HFFc6 (cell line): Measurements from ENCODE around the gene PHF24. TPM values are rescaled to one million over a fixed set of nuclear protein-coding genes. Genes with fewer than 3 reads are reported as not detected.

Experiments
- DNase-seq: peaks from one replicate; pipeline ENCODE4 v3.0.0-alpha.2; 2018
- H3K27ac Mint-ChIP-seq: 2 replicates; pipeline ENCODE4 v1.8.0; 2020; ENCODE audit warnings: mild to moderate bottlenecking, mixed read lengths
- H3K27me3 Mint-ChIP-seq: 2 replicates; pipeline ENCODE4 v1.8.0; 2021; ENCODE audit warnings: mild to moderate bottlenecking, moderate library complexity, mixed read lengths; ENCODE audit not compliant: insufficient read depth
- H3K36me3 Mint-ChIP-seq: 2 replicates; pipeline ENCODE4 v1.8.0; 2021; ENCODE audit warnings: low read depth, mixed read lengths
- H3K4me1 Mint-ChIP-seq: 2 replicates; pipeline ENCODE4 v1.8.0; 2020; ENCODE audit warnings: low read depth, mixed read lengths
- H3K4me3 Mint-ChIP-seq: 2 replicates; pipeline ENCODE4 v1.8.0; 2020; ENCODE audit warnings: mild to moderate bottlenecking, moderate library complexity, mixed read lengths
- H3K9me3 Mint-ChIP-seq: 2 replicates; pipeline ENCODE4 v1.8.0; 2020; ENCODE audit warnings: mild to moderate bottlenecking, mixed read lengths
- CTCF ChIP-seq: fragments of 200-600 bp; sonication (generic); IDR thresholded peaks from 2 replicates; pipeline ENCODE4 v1.5.0; 2021; ENCODE audit warnings: antibody characterized with exemption, mild to moderate bottlenecking
- total RNA-seq, 6 experiments: library from RNA; stranded (reverse); fragmentation: NEBNext Ultra II Directional; extraction: Animal tissue kit (Norgen Biotek cat#: 25700); gene quantifications; 2 replicates in 1 of 6; 3 replicates in 5 of 6; pipeline ENCODE4 v1.2.3, GENCODE V29; 2021

Gene PHF24
- total RNA-seq, 6 experiments from 2014 or later = not detected

GRCh38 chr9:34976441-34976840 is 18.4 kb downstream of the PHF24 start:
- TF ChIP-seq CTCF = no peak
- Mint-ChIP-seq H3K36me3 (no peaks in the 10 kb centered on the region), H3K27me3 (peaks cover 52% of the 10 kb centered on the region), H3K4me1 (no peaks in the 10 kb centered on the region), H3K4me3 (no peak overlapping the region), H3K27ac (no peak overlapping the region), H3K9me3 (no peaks in the 10 kb centered on the region)
- DNase-seq = no peak

GRCh38 chr9:34976992-34977391 is 18.9 kb downstream of the PHF24 start:
- Mint-ChIP-seq H3K36me3 (no peaks in the 10 kb centered on the region), H3K9me3 (no peaks in the 10 kb centered on the region), H3K27me3 (peaks cover 54% of the 10 kb centered on the region), H3K27ac (no peak overlapping the region), H3K4me3 (no peak overlapping the region), H3K4me1 (no peaks in the 10 kb centered on the region)
- no peak for TF ChIP-seq CTCF
- no peak for DNase-seq

- H3K4me3 Mint-ChIP-seq = no peak overlapping the region
- no peak for DNase-seq
- H3K27ac Mint-ChIP-seq = no peak overlapping the region
- no peak for TF ChIP-seq CTCF
- peaks cover 48% of the 10 kb centered on the region for H3K27me3 Mint-ChIP-seq
- H3K36me3 Mint-ChIP-seq = no peaks in the 10 kb centered on the region
- no peaks in the 10 kb centered on the region for H3K9me3 Mint-ChIP-seq
- no peaks in the 10 kb centered on the region for H3K4me1 Mint-ChIP-seq
Observed at GRCh38 chr9:34980181-34980761, 22.2 kb downstream of the PHF24 start.

- H3K4me1 Mint-ChIP-seq = peaks cover 8% of the 10 kb centered on the region
- H3K27me3 Mint-ChIP-seq = peaks cover 38% of the 10 kb centered on the region
Observed at GRCh38 chr9:34982361-34982760, 24.3 kb downstream of the PHF24 start.

GRCh38 chr9:34983209-34983608 is 25.1 kb downstream of the PHF24 start:
- Mint-ChIP-seq H3K9me3 (no peaks in the 10 kb centered on the region), H3K27ac (no peak overlapping the region), H3K36me3 (no peaks in the 10 kb centered on the region), H3K4me1 (peaks cover 14% of the 10 kb centered on the region), H3K27me3 (peaks cover 30% of the 10 kb centered on the region), H3K4me3 (no peak overlapping the region)
- TF ChIP-seq CTCF = no peak
- DNase-seq = no peak

More at GRCh38 chr9:34982361-34982760, 24.3 kb downstream of the PHF24 start:
- no peak for DNase-seq
- no peak for TF ChIP-seq CTCF
- H3K4me3 Mint-ChIP-seq = no peak overlapping the region
- H3K27ac Mint-ChIP-seq = no peak overlapping the region
- no peaks in the 10 kb centered on the region for H3K9me3 Mint-ChIP-seq
- H3K36me3 Mint-ChIP-seq = no peaks in the 10 kb centered on the region

- H3K36me3 Mint-ChIP-seq = no peaks in the 10 kb centered on the region
- no peak for TF ChIP-seq CTCF
- DNase-seq = peak; percentile 33
- no peak overlapping the region for H3K27ac Mint-ChIP-seq
- H3K4me3 Mint-ChIP-seq = no peak overlapping the region
- H3K4me1 Mint-ChIP-seq = peaks cover 23% of the 10 kb centered on the region
- H3K9me3 Mint-ChIP-seq = no peaks in the 10 kb centered on the region
- peaks cover 23% of the 10 kb centered on the region for H3K27me3 Mint-ChIP-seq
Observed at GRCh38 chr9:34984049-34984448, 26.0 kb downstream of the PHF24 start.
